Naive B cell (primary cell): ENCODE results near the gene ARHGAP10. TPM values are rescaled to one million over a fixed set of nuclear protein-coding genes. Genes with fewer than 3 reads are reported as not detected.
A peak's percentile ranks its signal among the peaks of the same experiment; 100 is the strongest.

ENCODE experiments used
- ATAC-seq, 2 donors: fragments of 150-1000 bp; cut with Tn5 transposase; 2 replicates each; pipeline ENCODE4 v1.10.0; 2021; ENCODE audit warnings: low read depth in 2 of 2, mild to moderate bottlenecking in 2 of 2, moderate library complexity in 2 of 2
- DNase-seq: peaks from one replicate; pipeline ENCODE4 v3.0.0; 2022
- H3K27ac Mint-ChIP-seq, 6 donors: one replicate each; pipeline ENCODE4 v1.8.0; 2020 to 2022; ENCODE audit warnings: mild to moderate bottlenecking in 6 of 6, mixed read lengths in 6 of 6, moderate library complexity in 5 of 6, inconsistent platforms in 2 of 6
- H3K27me3 Mint-ChIP-seq, 3 donors: one replicate each; pipeline ENCODE4 v1.8.0; 2021 to 2022; ENCODE audit warnings: mixed read lengths in 3 of 3, mild to moderate bottlenecking in 1 of 3
- H3K36me3 Mint-ChIP-seq, 2 donors: one replicate each; pipeline ENCODE4 v1.8.0; 2020 to 2022; ENCODE audit warnings: mixed read lengths in 2 of 2, inconsistent platforms in 1 of 2, mild to moderate bottlenecking in 1 of 2
- H3K4me1 Mint-ChIP-seq, 3 donors: one replicate each; pipeline ENCODE4 v1.8.0; 2020 to 2022; ENCODE audit warnings: mixed read lengths in 3 of 3, inconsistent platforms in 1 of 3, mild to moderate bottlenecking in 1 of 3, moderate library complexity in 1 of 3
- H3K4me3 Mint-ChIP-seq, 8 donors: one replicate each; pipeline ENCODE4 v1.8.0; 2020 to 2022; ENCODE audit warnings: mild to moderate bottlenecking in 8 of 8, mixed read lengths in 8 of 8, moderate library complexity in 8 of 8, inconsistent platforms in 2 of 8
- H3K9me3 Mint-ChIP-seq, 7 donors: one replicate each; pipeline ENCODE4 v1.8.0; 2020 to 2022; ENCODE audit warnings: mixed read lengths in 7 of 7, mild to moderate bottlenecking in 5 of 7, inconsistent platforms in 2 of 7, moderate library complexity in 1 of 7
- polyA plus RNA-seq, 6 donors: library from polyadenylated mRNA; unstranded; fragments of 300-500 nt; fragmentation: Illumina TruSeq; gene quantifications; one replicate each; pipeline ENCODE4 v1.2.3, GENCODE V29; 2021; ENCODE audit warnings: low read depth in 6 of 6

ARHGAP10 gene
- polyA plus RNA-seq, 6 donors from 2014 or later: 0.26 TPM; not detected in 5

DNA sequence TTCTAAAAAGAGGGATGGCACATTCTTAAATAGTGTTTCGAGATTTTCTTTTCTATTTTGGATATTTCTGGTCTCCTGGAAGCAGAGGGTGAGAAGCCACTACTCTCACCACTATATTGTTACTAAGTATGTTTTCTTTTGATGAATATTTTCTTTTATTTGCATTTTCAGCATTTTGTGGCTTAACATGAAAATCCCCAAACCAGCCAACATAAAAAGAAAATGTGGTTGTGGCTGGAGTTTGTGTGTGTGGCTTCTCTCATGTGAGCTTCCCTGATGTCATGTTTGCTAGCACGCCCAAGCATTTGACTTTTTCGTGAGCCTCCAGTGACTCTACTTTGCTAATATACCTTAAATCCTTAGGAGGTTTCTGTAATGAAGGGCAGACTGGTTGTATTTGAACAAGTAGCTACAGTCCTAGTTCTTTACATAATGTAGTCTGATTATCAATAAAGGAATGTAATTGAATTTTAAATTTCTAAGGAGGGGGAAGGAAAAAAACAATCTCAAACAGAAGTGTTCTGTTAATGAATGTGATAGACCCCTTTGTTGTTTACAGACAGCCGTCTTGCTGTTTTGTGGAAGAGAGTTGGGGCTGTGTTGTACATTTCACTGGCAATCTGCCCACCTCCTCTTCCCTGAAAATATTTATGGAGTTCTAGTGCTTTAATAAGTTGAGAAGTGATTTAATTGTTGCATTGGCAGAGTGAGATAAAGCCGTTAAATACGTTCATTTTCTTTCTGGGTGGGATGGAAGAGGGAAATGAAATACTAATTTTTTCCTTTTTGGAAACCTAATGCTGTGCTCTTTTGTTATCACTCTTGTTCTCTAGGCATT is 114.6 kb downstream of the ARHGAP10 start:
- H3K36me3 Mint-ChIP-seq: no peaks in the 10 kb centered on the region
- no peaks in the 10 kb centered on the region for H3K27me3 Mint-ChIP-seq
- no peaks in the 10 kb centered on the region for H3K4me1 Mint-ChIP-seq
- DNase-seq: no peak
- H3K27ac Mint-ChIP-seq: no peak overlapping the region
- no peak for ATAC-seq
- H3K9me3 Mint-ChIP-seq: peaks cover 0 to 4% (median 0%) of the 10 kb centered on the region in 7 donors
- no peak overlapping the region for H3K4me3 Mint-ChIP-seq

DNA sequence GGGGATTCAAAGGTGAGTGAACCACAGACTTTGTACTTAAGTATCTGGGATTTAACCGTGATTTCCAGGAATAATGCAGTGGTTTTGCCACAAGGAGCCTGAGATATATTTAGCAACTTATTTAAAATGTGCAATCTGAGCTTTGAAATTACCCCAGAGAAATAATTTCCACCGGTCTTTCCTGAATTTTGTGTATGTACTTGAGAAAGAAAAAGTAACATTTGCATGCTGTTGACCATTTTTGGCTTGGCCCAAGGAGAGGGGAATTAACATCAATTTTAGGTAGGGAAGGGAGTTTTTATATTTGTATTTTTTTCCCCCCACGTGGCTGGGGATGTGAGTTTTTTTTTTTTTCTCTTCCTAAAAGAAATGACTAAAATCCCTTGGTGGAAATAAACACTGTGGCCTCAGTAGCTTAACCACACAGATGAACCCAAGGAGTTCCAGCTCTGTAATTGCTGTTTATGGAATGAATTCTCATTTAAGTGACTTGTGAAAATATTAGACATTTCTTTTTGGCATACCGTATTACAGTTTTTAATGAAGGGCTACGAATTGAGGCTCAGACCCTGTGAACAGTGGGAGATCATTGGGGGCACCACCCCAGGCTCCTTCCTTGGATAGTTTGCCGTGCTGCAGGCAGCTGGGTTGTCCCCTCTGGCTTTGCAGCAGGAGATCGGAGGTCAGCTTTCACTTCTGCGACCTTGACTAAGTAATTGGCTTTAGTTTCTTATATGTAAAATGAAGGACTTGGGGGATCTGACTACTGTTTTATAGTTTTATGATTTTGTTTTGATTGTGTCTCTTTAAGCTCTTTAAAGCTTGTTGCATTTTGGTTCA is 116.1 kb downstream of the ARHGAP10 start:
- no peak overlapping the region for H3K4me3 Mint-ChIP-seq
- H3K4me1 Mint-ChIP-seq: no peaks in the 10 kb centered on the region
- DNase-seq (no peak), ATAC-seq (no peak)
- no peaks in the 10 kb centered on the region for H3K27me3 Mint-ChIP-seq
- H3K36me3 Mint-ChIP-seq: no peaks in the 10 kb centered on the region
- H3K27ac Mint-ChIP-seq: no peak overlapping the region
- H3K9me3 Mint-ChIP-seq: peaks cover 0 to 4% (median 0%) of the 10 kb centered on the region in 7 donors

DNA sequence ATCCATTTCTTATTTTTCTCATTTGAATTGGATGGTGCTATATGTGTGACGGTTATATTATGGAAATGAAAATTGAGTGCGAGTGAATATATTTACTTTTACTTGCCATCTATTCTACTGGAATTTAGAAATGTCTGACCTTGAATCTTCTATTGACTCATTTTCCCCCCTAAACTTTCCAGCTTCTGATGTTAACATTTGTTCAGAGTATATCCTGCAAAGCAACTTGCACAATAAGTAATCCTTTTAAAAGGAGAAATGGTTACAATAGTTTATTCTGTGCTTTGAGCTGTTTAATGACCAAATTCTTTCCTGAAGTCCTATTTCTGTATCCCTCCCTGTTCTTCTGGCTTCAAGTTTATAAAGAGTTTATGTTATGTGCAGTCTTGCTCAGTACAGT is 116.7 kb downstream of the ARHGAP10 start:
- DNase-seq: no peak
- no peak overlapping the region for H3K4me3 Mint-ChIP-seq
- no peak for ATAC-seq
- H3K9me3 Mint-ChIP-seq: peaks cover 0 to 4% (median 0%) of the 10 kb centered on the region in 7 donors
- H3K27me3 Mint-ChIP-seq: no peaks in the 10 kb centered on the region
- H3K27ac Mint-ChIP-seq: no peak overlapping the region
- H3K36me3 Mint-ChIP-seq: no peaks in the 10 kb centered on the region
- no peaks in the 10 kb centered on the region for H3K4me1 Mint-ChIP-seq

DNA sequence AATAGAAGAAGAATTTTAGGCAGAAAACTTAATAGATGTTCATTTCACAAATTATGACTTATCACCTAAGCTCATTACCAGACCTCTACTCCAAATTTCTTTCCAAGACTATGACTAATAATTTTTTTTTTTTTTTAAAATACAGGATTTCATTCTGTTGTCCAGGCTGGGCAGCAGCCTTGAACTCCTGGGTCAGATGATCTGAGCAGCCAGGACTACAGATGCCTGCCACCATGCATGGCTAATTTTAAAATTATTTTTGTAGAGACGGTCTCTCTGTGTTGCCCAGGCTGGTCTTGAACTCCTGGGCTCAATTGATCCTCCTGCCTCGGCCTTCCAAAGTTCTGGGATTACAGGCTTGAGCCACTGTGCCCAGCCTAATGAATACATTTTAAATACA is 119.2 kb downstream of the ARHGAP10 start:
- Mint-ChIP-seq H3K36me3 (no peaks in the 10 kb centered on the region), H3K27me3 (no peaks in the 10 kb centered on the region), H3K9me3 (peaks cover 0 to 4% (median 0%) of the 10 kb centered on the region in 7 donors), H3K4me3 (no peak overlapping the region), H3K4me1 (no peaks in the 10 kb centered on the region), H3K27ac (no peak overlapping the region)
- DNase-seq: no peak
- no peak for ATAC-seq

DNA sequence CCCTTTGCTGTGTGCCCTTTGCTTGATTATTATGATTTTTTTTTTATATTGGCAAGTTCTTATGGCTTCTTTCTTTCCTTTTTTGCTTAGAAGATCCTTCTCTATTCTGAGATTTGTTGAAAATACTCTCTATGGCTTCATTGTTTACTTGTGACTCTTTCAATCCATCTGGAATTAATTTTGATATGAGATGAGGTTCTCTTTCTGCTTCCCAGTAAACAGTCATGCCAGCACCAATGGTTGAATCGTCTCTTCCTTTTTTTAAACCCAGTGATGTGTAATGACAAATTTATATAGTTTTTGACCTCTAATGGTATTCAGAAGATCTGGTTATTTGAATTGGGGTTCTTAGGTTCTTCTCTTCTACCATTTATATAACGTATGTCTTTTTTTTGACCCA is 121.8 kb downstream of the ARHGAP10 start:
- Mint-ChIP-seq H3K36me3 (no peaks in the 10 kb centered on the region), H3K9me3 (peaks cover 0 to 4% (median 0%) of the 10 kb centered on the region in 7 donors)

DNA sequence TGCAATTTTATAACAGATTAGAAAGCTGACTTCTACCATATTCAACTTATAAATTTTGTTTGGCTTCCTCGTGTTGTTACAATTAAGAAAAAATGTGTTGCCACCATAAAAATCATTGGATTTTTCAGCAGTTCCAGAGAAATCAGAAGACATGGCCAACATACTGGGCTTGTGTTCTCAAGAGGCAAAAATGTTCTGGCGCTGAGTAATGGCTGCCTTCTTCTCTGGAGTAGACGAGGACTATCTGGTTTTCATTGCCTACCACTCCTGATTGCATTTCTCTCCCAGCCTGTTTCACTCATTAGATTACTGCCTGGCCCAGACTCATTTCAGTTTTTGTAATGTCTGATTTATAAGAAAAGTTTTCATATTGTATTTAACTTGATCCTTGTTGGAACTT is 122.3 kb downstream of the ARHGAP10 start:
- Mint-ChIP-seq H3K36me3 (no peaks in the 10 kb centered on the region), H3K4me1 (no peaks in the 10 kb centered on the region), H3K4me3 (no peak overlapping the region), H3K9me3 (peaks cover 0 to 4% (median 0%) of the 10 kb centered on the region in 7 donors), H3K27ac (no peak overlapping the region), H3K27me3 (no peaks in the 10 kb centered on the region)
- DNase-seq (no peak), ATAC-seq (no peak)

More for the DNA sequence above, 121.8 kb downstream of the ARHGAP10 start:
- H3K4me3 Mint-ChIP-seq: no peak overlapping the region
- DNase-seq (no peak), ATAC-seq (no peak)
- H3K27ac Mint-ChIP-seq: no peak overlapping the region
- no peaks in the 10 kb centered on the region for H3K27me3 Mint-ChIP-seq
- H3K4me1 Mint-ChIP-seq: no peaks in the 10 kb centered on the region

DNA sequence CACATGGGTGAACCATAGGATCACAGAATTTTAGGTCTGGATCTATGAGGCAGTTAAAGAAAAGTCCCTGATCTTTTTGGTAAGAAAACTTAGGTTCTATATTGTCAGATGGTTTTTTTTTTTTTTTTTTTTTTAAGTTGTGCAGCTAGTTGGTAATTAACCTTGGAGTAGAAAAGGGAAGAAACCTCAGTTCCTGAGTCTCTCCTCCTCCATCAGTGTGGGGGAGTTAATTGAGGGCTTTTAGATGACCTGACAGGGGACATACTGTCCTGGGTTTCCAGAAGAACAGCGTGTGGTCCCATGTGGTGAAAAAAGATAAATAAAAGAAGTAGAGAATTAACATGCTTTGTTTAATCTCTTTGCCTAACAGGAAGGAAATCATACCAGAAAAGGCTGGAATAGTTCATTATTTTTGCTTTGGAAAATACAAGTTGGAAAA is 123.7 kb downstream of the ARHGAP10 start:
- no peak overlapping the region for H3K4me3 Mint-ChIP-seq
- no peaks in the 10 kb centered on the region for H3K36me3 Mint-ChIP-seq
- no peak overlapping the region for H3K27ac Mint-ChIP-seq
- no peaks in the 10 kb centered on the region for H3K4me1 Mint-ChIP-seq
- DNase-seq: no peak
- H3K27me3 Mint-ChIP-seq: no peaks in the 10 kb centered on the region
- ATAC-seq: no peak
- H3K9me3 Mint-ChIP-seq: no peaks in the 10 kb centered on the region

DNA sequence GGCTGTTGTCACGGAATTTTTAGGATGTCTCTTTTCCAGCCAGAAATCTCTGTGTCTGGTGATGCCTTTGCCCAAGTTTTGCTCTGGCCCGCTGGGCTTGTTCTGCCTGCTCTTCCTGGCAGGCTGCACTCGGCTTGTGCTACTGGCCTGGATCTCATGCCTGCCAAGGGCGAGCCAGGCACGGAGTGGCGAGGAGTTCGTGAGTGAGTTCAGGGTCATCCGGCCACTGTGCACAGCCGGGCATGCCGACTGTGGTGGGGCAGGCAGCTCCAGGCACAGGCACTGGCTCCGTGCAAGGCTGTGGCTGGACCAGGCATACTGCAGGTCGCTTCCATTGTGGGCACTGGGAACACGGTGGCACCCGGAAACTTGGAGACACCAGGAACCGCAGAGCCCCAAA is 129.1 kb downstream of the ARHGAP10 start:
- DNase-seq: no peak
- no peak for ATAC-seq
- Mint-ChIP-seq H3K27ac (no peak overlapping the region), H3K36me3 (no peaks in the 10 kb centered on the region), H3K4me1 (no peaks in the 10 kb centered on the region), H3K27me3 (no peaks in the 10 kb centered on the region), H3K4me3 (peak overlapping the region in 1 of 8 donors; percentile 7), H3K9me3 (no peaks in the 10 kb centered on the region)

DNA sequence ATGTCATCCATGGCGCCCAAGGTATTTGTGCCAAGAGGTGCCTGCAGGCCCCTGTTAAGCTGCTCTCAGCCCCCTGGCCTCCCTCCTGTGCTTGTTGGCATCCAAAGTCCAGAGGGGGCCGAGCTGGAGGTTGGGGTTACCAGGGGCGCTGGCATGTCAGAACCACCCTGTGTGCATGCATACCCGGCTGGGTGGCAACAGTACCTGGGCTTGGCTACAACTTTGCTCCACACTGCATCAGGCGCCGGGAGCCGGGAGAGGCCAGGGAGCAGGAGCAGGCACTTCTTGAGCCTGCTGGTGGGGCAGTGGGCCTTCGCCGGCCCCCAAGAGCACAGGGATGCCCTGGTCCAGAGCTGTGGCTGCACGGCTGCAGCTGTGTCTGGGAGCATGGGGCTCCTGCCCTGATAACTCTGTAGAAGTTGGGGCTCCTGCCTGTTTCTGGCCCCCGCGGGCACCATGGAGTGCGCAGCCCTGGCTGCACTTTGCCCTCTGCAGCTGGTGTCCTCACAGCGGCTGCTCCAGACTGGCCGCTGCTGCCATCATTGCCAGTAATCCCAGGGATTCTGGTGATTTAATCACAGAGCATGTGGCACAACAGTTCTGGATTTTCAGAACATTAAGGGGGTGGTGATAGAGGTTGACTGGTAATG is 130.3 kb downstream of the ARHGAP10 start:
- ATAC-seq: no peak
- Mint-ChIP-seq H3K4me1 (no peaks in the 10 kb centered on the region), H3K27me3 (no peaks in the 10 kb centered on the region), H3K9me3 (no peaks in the 10 kb centered on the region), H3K4me3 (no peak overlapping the region), H3K27ac (no peak overlapping the region), H3K36me3 (no peaks in the 10 kb centered on the region)
- DNase-seq: no peak

DNA sequence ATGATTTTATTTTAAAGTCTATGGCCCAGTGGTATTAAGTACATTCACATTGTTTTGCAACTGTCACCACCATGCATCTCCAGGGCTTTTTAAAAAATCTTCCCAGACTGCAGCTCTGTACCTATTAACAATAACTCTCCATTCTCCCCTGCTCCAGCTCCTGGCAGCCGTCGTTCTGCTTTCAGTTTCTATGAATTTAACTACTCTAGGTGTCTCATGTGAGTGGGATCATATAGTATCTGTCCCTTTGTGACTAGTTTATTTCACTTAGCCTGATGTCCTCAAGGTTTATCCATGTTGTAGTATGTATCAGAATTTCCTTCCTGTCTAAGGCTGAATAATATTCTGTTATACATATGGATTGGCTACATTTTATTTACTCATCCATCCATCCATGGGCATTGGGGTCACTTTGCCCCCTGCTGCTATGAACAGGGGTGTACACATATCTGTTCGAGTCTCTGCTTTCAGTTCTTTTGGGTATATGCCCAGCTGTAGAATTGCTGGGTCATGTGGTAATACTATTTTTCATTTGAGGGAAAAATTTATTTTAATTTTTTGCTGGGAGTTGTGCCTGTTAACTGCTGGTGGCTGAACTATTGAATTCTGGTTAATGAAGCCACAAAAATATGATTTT is 131.3 kb downstream of the ARHGAP10 start:
- no peak for ATAC-seq
- Mint-ChIP-seq H3K4me3 (no peak overlapping the region), H3K27me3 (no peaks in the 10 kb centered on the region), H3K36me3 (no peaks in the 10 kb centered on the region), H3K27ac (peak overlapping the region in 1 of 6 donors; percentile 13), H3K9me3 (no peaks in the 10 kb centered on the region), H3K4me1 (no peaks in the 10 kb centered on the region)
- DNase-seq: no peak

DNA sequence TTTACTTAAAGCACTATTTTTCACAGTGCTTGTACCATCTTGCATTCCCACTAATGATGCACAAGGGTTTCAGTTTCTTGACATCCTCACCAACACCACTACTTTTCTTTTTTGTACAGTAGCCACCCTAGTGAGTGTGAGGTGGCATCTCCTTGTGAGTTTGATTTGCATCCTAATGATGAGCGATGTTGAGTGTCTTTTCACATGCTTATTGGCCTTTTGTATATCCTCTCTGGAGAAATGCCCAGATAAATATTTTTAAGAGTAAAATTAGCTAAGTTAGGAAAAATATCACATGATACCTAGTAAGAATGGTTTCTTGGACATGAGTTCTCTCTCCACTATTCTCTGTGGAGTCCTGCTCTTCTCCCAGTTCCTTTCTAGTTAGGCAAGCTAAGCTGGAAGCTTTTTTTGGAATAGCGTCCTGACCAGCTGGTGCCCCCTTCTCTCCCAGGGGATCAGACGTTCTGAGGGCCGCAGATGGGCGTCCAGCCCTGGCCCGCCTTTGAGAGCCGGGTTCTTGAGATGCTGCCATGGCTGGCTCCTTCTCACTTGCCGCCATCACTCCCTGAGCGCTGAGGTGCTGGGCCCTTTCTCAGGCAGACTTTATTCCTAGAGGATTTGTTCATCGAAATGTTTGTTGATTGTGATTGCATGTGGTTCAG is 132.1 kb downstream of the ARHGAP10 start:
- Mint-ChIP-seq H3K4me1 (no peaks in the 10 kb centered on the region), H3K9me3 (no peaks in the 10 kb centered on the region), H3K4me3 (no peak overlapping the region), H3K27ac (no peak overlapping the region), H3K27me3 (no peaks in the 10 kb centered on the region), H3K36me3 (no peaks in the 10 kb centered on the region)
- no peak for DNase-seq
- ATAC-seq: no peak

DNA sequence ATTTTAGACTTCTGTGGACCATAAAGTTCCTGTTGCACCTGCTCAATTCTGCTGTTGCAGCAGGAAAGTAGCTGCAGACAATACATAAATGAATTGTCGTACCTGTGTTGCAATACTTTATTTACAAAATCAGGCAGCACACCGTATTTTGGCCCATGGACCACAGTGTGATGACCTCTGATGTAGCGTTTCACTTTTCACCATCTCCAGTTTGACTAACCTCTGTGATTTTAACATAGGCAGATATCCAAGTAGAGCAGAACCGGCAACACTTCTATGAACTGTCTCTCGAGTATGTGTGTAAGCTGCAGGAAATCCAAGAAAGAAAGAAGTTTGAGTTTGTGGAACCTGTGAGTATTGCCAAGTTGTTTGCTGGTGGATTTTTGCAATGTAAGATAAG is 132.7 kb downstream of the ARHGAP10 start:
- Mint-ChIP-seq H3K4me3 (no peak overlapping the region), H3K4me1 (no peaks in the 10 kb centered on the region), H3K27ac (peak overlapping the region in 1 of 6 donors; percentile 18), H3K27me3 (no peaks in the 10 kb centered on the region), H3K9me3 (no peaks in the 10 kb centered on the region), H3K36me3 (no peaks in the 10 kb centered on the region)
- ATAC-seq (no peak), DNase-seq (no peak)

DNA sequence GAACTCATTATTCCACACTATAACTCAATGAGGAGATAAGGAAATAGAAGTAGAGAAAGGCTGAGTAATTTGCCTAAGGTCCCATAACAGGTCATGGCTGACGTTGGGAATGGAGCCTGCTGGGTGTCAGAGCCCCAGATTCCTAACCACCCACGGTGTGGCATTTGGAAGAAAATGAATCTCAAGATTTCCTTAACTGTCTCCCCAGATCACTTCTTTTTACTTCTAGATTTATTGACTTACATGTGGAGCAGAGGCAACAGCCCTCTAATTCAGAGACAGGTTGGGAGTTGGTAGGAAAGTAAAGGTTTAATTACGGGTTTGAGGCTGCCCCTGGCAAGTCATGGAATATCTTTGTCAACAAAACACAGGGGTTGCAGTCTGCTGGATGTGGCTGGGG is 134.0 kb downstream of the ARHGAP10 start:
- ATAC-seq (no peak), DNase-seq (no peak)
- H3K9me3 Mint-ChIP-seq: no peaks in the 10 kb centered on the region
- H3K27ac Mint-ChIP-seq: no peak overlapping the region
- H3K4me3 Mint-ChIP-seq: no peak overlapping the region
- H3K4me1 Mint-ChIP-seq: no peaks in the 10 kb centered on the region
- no peaks in the 10 kb centered on the region for H3K27me3 Mint-ChIP-seq
- H3K36me3 Mint-ChIP-seq: no peaks in the 10 kb centered on the region
